NCI-H2107 (cell line): Measurements from ENCODE around the gene PGAP2.
A peak's percentile ranks its signal among the peaks of the same experiment; 100 is the strongest.

Experiments
- DNase-seq: peaks from one replicate; lab custom pipeline; 2025; lab: John Stamatoyannopoulos, UW

Gene PGAP2

GRCh38 chr11:3832816-3833215 lies 24.5 kb downstream of the PGAP2 start:
- DNase-seq = no peak

- no peak for DNase-seq
Observed at GRCh38 chr11:3833449-3833848, 25.1 kb downstream of the PGAP2 start.

DNA sequence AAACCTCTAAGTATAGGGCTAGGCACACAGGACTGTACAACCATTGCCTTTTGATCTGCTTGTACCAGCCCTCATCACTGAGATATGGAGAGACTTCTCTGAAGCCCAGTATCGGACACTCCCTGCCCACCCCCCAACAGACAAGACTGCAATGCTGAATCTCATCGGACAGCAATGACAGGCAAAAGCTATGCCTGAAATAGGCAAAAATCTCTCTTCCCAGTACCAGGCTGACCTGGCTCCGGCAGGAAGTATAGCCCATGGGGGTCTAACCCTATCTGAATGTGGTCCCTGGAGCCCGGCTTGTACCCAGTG lies 25.9 kb downstream of the PGAP2 start:
- DNase-seq = no peak

DNA sequence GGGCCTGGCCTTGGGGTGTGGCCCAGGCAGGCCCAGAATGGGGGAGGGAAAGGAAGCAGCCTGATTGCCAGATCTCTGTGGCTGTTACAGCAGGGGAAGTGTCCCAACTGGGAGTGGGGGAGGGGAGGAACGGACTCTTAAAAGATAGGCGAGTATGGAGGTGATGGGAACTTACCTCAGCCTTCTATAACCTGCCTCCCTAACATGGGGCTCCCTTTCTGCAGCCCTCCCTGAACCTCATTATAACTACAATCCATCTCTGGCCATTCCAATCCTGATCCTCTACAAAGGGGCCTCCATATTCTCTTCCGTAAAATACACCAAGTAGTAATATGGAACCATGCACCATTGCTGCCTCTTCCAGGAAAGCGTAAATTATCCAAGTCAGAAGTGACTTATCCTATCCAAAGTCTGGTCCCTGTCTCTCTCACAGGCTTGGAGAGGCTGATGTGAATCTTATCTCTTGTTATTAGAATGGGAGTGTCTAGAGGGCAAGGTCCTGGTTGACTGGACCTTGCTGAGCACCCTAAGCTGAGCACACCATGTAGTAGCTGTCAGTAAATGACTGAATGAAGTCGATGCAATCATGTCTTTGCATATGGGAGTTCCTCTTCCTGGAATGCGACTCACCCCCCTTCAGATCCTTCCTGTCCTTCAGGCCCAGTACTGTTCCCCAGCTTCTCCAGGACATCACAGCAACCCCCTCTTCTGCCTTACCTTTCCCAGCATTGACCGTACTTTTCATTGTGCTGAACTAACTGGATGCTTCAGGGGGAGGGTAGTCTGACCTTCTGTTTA lies 26.5 kb downstream of the PGAP2 start:
- DNase-seq = no peak

DNA sequence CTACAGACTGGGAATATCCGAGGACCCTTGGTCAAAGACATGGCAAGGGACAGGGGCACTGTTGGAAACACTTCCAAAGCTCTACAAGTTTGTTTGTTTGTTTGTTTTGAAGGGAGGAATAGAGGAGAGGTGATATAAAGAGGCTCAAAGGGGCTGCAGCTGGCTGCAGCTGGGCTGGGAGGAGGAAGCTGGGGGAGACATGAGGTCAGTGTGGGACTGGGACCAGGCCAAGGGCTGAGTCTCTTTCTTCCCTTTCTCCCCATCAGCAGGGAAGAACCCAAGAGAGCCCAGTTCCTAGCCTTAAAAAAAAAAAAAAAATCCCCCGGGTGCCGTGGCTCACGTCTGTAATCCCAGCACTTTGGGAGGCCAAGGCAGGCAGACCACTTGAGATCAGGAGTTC lies 27.4 kb downstream of the PGAP2 start:
- no peak for DNase-seq

DNA sequence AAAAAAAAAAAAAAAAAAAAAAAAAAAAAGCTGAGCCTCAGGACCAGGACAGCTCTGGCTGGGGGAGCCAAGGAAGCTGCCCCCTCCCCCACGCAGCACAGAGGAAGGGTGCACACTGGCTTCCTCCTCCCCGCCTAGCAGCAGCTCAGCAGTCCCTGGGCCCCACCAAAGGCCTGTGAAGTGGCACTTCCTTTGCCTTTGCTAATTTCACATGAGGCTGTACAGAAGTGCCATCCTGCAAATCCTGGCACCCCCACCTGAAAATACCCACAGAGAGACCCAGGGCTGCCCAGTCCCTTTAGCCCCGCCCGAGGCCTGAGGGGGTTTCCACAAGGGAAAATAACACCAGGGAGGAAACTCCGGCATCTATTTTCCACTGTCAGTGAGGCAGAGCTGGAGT lies 28.5 kb downstream of the PGAP2 start:
- no peak for DNase-seq

GRCh38 chr11:3837793-3838192 lies 29.4 kb downstream of the PGAP2 start:
- DNase-seq = no peak

GRCh38 chr11:3838504-3838903 lies 30.1 kb downstream of the PGAP2 start:
- DNase-seq = no peak

GRCh38 chr11:3840004-3840869 lies 31.9 kb downstream of the PGAP2 start:
- DNase-seq = no peak

GRCh38 chr11:3840870-3841425 lies 32.6 kb downstream of the PGAP2 start, which contains the start of gene RHOG:
TSS of gene RHOG (minus strand) at chr11:3840959. CDS start at chr11:3828138, 12,821 bp downstream.
- DNase-seq = no peak

- peak; percentile 22 for DNase-seq
Observed at GRCh38 chr11:3841426-3842350, 33.3 kb downstream of the PGAP2 start.

GRCh38 chr11:3843326-3843725 lies 35.0 kb downstream of the PGAP2 start:
- no peak for DNase-seq

DNA sequence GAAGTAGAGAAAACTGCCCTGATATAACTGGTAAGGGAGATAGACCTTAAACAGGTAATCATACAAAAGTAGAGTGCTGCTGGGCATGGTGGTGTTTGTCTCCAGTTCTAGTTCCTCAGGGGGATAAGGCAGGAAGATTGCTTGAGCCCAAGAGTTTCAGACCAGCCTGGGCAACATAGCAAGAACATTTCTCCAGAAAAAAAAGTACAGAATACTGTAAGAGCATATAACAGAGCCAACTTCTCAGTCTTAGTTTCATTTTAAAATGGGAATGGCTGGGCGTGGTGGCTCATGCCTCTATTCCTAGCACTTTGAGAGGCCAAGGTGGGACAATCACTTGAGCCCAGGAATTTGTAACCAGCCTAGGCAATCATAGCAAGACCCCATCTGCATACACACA lies 36.9 kb downstream of the PGAP2 start:
- DNase-seq = no peak

DNA sequence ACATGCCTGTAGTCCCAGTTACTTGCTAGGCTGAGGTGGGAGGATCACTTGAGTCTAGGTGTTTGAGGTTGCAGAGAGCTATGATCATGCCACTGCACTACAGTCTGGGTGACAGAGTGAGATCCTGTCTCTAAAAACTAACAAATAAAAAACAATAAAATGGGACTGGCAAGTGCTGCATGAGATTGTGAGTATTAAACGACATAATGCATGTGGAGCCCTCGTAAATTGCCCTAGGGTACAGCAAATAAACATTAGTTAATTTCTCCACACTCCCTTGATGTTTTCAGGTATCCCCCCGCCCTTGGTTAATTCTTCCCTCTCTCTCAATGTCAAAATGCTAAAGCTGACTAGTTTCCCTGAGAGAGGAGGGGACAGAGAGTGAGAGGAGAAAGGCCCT lies 37.3 kb downstream of the PGAP2 start:
- DNase-seq = no peak

- DNase-seq = no peak
Observed at GRCh38 chr11:3849297-3849874, 41.0 kb downstream of the PGAP2 start.

DNA sequence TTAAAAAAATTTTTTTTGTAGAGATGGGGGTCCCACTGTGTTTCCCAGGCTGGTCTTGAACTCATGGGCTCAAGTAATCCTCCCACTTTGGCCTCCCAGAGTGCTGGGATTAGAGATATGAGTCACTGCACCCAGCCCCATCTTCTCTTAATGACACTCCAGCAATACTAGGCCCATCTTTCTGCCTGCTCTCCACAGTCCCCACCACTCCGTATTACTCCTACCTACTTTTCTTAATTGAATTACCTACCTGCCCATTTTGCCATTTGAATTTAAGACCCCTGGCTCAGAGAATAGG lies 45.1 kb downstream of the PGAP2 start:
- DNase-seq = no peak

GRCh38 chr11:3853899-3854659 lies 45.7 kb downstream of the PGAP2 start:
- no peak for DNase-seq

DNA sequence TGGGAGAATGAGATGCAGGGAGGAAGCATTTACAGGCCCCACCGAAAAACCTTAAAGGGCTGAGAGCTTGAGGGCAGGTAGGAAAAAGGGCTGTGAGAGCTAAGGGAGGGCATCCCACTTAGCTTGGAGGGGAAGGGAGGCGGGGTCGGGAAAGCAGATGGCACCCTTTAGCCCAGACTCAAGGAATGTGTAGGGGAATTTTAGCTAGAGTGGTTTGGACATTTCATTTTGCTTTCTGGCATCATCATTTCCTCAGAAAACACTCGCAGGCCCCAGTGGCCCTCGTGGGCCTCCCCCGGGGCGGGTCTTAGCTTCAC lies 46.3 kb downstream of the PGAP2 start:
- DNase-seq = no peak

GRCh38 chr11:3854977-3855807 lies 46.8 kb downstream of the PGAP2 start, which contains the start of gene STIM1:
TSS of gene STIM1 (plus strand) at chr11:3855664. CDS start at chr11:3856271, 607 bp downstream.
- DNase-seq = peak; percentile 89
